ENCODE results near the gene POU6F2.
"Not testable (repeated sequence)": the region's sequence is repeated elsewhere in the genome, so short reads cannot be mapped to it uniquely, and the experiment has no call there.

The POU6F2 gene

GRCh38 chr7:39317896-39318295 is 340.2 kb downstream of the POU6F2 start:
- DNase-seq, result no peak

DNA sequence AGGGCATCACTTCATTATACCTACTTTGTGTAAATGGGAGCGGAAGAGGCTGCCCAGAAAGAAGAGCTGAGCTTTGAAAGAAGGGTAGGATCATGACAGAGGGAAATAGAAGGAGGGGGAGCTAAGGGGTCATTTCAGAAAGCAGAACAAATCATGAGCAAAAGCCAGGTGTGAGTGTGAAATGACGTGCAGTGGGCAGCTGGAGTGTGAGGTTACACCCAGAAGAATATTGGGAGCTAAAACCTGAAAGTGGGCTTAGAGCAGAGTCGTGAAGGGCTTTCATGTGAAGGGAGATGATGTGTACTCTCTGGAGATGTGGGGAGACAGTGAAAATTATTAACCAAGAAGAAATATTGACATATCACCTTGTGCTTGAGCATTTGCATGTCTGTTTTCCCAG is 343.5 kb downstream of the POU6F2 start:
- no peak for DNase-seq

DNA sequence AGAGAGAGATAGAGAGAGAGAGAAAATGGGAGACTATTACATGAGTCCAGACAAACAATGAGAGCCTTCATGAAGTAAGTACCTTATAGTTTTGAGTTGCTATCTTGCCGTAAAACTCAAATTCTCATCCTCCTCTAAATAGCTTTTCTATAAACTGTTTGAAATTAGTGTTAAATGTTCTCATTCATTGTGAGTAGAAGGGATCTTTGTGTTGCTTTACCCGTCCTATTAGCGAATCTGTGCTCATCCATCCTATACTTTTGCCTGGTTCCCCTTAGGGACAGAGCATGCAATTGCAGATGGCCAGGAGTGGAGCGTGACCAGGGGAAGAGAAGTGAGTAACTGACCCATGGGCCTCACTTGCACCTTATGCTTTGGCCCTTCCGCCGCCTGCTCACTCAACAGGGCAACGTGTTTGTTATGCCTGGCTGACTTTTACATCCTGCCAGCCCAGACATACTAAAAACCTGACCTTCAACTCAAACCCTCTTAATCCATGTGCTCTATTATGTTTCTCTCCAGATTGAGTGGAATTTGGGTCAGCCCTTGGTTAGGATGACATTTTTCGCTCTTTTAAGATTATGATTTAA is 344.3 kb downstream of the POU6F2 start:
- DNase-seq, result no peak

DNA sequence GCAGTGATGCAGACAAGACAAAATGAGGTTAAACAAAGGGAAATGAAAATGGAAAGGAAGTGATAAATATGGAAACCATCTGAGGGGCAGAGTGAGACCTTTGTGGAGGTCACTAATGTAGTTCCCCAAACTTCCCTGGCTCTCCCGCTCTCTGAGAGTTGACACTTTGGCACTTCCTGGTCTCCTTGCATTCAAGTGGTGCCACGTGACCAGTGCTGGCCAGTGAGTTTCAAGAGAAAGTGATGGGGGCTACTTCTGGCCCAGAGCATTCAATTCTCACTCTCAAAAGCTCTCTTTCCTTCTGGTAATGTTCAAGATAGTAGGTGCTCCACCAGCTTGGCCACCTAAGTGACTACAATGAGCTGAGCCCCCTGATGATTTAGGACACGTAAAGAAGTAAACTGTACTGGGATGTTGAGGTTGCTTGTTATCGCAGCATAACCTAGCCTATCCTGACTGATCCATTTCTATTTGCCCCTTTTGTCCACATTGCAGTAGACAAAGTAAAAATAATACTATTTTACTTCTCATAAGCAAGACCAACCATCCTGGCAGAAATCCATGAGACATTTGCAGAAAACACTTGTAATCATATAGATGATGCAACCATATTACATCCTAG is 346.5 kb downstream of the POU6F2 start:
- DNase-seq, result no peak

GRCh38 chr7:39331607-39332006 is 353.9 kb downstream of the POU6F2 start:
- DNase-seq, result not testable (repeated sequence)

GRCh38 chr7:39332142-39332541 is 354.4 kb downstream of the POU6F2 start:
- no peak for DNase-seq

DNA sequence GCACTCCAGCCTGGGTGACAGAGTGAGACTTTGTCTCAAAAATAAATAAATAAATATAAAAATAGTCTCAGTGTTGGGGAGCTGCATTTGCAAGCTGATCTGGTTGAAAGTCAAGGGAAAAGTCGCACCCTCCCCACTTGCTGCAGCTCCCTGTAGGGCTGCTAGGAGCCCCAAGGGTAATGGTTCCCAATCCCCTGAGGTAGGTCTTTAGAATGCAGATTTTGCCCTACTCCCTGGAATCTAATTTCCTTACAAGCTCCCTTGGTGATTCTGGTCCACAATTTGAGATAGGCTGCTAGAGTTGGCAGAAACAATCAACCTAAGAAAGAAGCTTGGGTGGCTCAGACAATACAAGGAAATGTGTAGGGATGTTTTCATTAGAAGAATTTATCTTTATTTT is 356.0 kb downstream of the POU6F2 start:
- DNase-seq, result no peak

DNA sequence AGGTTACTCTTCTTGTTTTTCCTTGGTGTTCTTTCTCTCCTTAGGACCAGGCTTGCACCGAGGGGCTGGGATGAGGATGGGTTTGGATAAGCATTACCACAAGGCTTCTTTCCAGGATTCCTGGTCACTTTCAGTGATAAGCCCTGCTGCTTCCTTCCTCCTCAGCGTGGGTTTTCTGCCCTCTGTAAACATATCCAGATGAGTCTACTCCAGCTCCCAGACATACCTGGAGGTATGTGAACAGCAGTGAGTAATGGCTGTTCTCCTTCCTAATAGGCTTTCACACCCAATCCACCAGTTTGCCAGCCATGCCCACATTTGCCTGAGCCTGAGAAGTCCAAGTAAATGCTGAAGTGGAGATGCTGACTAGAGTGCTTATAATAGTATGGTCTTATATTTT is 358.7 kb downstream of the POU6F2 start:
- no peak for DNase-seq

- DNase-seq, result no peak
These were observed 361.0 kb downstream of the POU6F2 start for GRCh38 chr7:39338716-39339115.

DNA sequence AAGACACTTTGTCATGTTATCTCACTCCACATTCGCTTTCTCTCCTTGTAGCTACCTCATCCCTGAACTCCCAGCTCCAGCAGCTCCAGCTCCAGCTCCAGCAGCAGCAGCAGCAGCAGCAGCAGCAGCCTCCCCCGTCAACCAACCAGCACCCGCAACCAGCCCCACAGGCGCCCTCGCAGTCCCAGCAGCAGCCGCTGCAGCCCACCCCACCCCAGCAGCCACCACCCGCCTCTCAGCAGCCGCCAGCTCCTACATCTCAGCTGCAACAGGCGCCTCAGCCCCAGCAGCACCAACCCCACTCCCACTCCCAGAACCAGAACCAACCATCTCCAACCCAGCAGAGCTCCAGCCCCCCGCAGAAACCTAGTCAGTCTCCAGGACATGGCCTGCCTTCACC is 361.9 kb downstream of the POU6F2 start:
- no peak for DNase-seq

DNA sequence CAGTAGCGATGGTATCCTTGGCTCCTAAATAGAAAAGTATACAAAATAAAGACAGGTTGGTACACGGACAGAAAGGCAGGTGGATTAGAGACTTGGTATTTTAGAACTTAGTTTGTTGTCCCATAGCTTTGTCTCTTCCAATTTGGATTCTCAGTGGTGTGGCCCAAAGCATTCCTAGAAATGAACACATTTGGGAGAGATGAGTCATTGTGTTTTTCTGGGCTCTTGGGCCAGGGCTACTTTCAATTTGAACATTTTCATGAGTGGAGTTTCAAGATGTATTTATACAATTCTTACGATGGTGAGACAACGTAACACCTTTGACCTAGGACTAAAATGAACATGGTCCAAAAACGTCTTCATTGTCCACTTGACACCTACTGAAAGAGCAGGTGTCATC is 363.4 kb downstream of the POU6F2 start:
- no peak for DNase-seq

- DNase-seq, result no peak
These were observed 365.1 kb downstream of the POU6F2 start for GRCh38 chr7:39342763-39343162.

GRCh38 chr7:39349452-39350123 is 371.9 kb downstream of the POU6F2 start:
- no peak for DNase-seq

GRCh38 chr7:39353615-39354376 is 376.1 kb downstream of the POU6F2 start:
- no peak for DNase-seq

GRCh38 chr7:39355664-39356063 is 378.0 kb downstream of the POU6F2 start:
- no peak for DNase-seq

- DNase-seq, result no peak
These were observed 378.6 kb downstream of the POU6F2 start for GRCh38 chr7:39356172-39356925.

DNA sequence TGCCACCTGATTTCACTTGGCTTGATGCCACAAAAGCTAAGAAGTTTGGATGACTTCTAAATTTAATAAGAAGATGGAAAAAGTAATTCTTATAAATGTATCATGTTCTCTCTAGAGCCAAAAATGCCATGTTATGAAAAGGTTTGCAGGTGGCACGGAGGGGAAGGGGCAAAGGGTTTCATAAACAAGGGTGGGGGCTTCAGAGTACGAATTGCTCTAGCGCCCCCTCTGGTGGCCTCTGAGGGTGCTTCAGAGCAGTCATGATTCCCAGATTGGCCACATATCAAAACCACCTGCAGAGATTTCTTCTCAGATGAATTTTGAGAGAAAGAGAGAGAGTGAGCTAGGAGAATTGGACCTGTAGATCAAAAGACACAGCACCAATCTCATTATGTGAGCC is 379.9 kb downstream of the POU6F2 start:
- no peak for DNase-seq

GRCh38 chr7:39360038-39360437 is 382.3 kb downstream of the POU6F2 start:
- no peak for DNase-seq

DNA sequence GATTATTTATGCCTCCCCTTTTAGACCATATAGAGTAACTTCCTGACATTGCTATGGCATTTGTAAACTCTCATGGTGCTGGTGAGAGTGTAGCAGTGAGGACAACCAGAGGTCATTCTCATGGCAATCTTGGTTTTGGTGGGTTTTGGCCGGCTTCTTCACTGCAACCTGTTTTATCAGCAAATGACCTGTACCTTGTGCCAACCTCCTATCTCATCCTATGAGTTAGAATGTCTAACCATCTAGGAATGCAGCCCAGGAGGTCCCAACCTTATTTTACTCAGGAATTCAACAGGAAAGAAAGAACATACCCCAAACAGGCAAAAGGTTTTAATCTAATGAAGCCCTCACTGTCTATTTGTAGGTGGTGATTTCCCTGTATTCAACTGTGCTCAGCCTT is 383.1 kb downstream of the POU6F2 start:
- DNase-seq, result no peak

DNA sequence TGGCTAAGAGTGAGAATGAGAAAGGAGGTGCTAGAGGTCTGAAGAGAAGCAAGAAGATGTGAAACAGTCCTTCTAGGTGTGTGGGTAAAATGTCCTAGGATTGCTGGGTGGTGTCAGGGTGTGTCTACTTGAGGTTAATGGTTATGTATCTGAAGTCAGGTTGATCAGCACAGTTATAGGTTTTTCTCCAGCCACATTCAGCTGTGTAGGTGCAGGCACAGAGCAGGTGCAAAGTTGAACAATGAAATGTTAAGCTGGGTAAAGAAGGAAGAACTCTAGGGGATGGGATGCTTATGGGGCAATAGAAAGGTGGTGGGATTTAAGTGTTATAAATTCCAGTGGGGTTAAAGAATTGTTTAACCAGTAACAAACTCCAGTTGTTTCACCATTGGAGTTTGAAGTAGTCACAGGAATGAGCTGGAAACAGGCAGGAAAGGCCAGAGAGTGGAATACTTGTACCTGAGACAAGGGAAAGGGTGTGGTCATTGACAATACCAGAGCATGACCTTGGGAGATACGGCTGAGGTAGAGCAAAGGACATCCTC is 388.1 kb downstream of the POU6F2 start:
- DNase-seq, result no peak

- DNase-seq, result no peak
These were observed 389.7 kb downstream of the POU6F2 start for GRCh38 chr7:39367451-39367850.

DNA sequence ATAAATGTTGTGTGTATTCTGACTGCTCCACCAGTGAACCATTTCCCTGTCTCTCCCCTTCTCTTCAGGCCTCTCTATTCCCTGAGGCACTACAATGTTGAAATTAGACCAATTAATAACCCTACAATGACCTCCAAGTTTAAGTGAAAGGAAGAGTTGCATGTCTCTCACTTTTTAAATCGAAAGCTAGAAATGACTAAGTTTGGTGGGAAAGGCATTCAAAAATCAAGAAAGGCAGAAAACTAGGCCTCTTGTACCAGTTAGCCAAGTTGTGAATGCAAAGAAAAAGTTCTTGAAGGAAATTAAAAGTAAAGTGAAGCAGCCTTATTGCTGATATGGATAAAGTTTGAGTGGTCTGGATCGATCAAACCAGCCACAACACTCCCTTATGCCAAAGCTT is 390.2 kb downstream of the POU6F2 start:
- no peak for DNase-seq

GRCh38 chr7:39372383-39372782 is 394.7 kb downstream of the POU6F2 start:
- no peak for DNase-seq
